ENCODE results near the gene LDLRAD1.
"Not testable (repeated sequence)": the region's sequence is repeated elsewhere in the genome, so short reads cannot be mapped to it uniquely, and the experiment has no call there.

The LDLRAD1 gene
- total RNA-seq: 0 to 0.26 (median 0) reads per million in 18 experiments

GRCh38 chr1:54017979-54018378, at the start of gene LDLRAD1:
LDLRAD1 (minus strand) TSS chr1:54018186; CDS start chr1:54018112, 74 bp downstream.
- DNase-seq: no peak

DNA sequence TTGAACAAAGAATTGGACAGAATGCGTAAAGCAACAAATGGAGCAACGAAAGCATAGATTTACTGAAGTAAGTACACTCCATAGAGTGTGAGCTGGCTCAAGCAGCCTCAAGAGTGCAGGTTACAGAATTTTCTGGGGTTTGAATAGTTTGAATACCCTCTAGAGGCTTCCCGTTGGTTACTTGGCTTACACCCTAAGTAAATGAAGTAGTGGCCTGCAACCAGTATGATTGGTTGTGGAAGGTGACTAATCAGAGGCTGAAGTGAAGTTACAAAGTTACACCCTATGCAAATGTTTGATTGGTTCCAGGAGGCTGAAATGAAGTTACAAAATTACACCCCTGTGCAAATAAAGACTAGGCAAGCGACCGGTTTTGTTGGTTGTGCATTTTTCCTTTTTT, 46.3 kb upstream of the LDLRAD1 start:
- no peak for DNase-seq

- DNase-seq: no peak
Measured at GRCh38 chr1:54054438-54054749, 36.4 kb upstream of the LDLRAD1 start.

DNA sequence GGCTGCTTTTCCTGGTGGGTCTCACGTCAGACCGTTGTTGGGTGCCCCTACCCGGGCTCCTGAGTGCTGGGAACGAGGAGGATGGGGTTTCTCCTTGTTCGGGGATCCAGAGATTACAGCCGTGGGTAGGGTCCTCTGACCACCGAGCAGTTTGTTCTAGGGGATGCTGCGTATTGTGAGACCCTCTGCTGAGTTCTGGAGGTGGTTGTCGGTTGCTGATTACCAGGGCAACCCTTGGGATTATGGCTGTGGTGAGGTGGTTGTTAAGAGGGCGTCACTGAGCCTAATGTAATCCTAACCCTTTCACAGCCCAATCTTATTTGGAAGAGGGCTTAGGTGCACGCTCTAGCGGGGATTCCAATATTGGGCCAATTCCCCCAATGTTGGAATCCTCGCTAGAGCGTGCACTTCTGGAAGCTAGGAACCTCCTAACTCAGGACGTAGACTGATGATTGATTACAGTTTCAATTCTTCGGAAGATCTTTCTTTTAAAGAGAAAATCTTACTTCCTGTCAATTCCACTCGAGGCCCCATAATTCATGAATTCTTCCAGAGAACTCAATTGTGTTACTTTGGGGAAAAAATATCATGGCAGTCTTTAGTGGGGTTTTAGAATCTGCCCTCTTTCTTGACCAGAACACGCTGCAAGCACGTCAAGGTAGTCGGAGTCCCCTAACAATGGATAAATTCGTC, 35.9 kb upstream of the LDLRAD1 start:
- DNase-seq: peak in 1 of 2 donors; percentile 7

- DNase-seq: peak; percentile 99 to 100
Measured at GRCh38 chr1:54052934-54053744, 35.2 kb upstream of the LDLRAD1 start, which contains the start of the genes TCEANC2 and TMEM59. TCEANC2 (plus strand) TSS chr1:54053608; CDS start chr1:54054423, 815 bp downstream. TMEM59 (minus strand) TSS chr1:54053204; CDS start chr1:54053188, 16 bp downstream.

GRCh38 chr1:54052431-54052933, 34.5 kb upstream of the LDLRAD1 start:
- DNase-seq: peak; percentile 41 to 50

DNA sequence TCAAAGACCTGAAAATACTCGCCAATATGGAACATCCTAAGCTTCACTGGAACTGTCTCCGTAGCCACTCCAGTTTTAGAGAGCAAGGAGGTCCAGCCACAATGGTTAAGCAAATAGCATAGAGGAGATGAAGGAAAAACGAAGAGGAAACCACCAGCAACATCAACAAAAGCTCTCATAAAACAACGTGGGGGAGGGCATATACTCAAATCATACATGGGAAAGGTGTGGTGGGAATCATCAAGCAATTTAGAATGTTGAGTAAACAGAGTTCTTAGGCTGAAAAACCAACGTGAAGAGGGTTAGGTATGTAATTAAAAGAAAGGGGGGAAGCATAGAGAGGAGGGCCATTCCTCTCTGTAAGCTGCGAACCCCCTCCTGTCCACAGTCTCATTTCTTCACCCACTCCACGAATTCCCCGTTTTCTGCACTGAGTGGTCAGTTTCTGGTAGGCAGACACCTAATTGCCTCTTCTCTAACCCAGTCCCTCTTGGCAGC, 34.0 kb upstream of the LDLRAD1 start:
- no peak for DNase-seq

GRCh38 chr1:54050435-54050834, 32.4 kb upstream of the LDLRAD1 start:
- DNase-seq: not testable (repeated sequence)

GRCh38 chr1:54047384-54048305, 29.7 kb upstream of the LDLRAD1 start:
- DNase-seq: no peak

GRCh38 chr1:54046671-54047383, 28.8 kb upstream of the LDLRAD1 start:
- no peak for DNase-seq

- DNase-seq: no peak
Measured at GRCh38 chr1:54045496-54045895, 27.5 kb upstream of the LDLRAD1 start.

DNA sequence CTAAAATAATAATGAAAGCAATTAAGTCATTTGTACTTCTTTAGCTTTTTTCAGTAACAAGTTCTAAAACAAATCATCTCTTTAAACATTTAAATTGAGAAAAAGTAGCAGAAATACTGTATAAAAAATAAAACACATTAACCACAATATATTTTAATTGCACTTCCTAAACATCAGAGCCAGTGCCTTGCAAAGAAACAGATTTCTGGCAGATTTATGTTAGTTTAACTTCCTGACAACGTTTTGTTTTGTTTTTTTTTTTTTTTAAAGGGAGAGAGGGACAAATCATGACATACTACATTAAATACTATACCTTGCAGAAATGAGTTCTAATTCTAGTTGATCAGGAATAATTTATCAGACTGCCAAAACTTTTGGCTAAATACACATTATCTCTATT, 23.8 kb upstream of the LDLRAD1 start:
- no peak for DNase-seq

GRCh38 chr1:54037476-54037875, 19.5 kb upstream of the LDLRAD1 start:
- no peak for DNase-seq

DNA sequence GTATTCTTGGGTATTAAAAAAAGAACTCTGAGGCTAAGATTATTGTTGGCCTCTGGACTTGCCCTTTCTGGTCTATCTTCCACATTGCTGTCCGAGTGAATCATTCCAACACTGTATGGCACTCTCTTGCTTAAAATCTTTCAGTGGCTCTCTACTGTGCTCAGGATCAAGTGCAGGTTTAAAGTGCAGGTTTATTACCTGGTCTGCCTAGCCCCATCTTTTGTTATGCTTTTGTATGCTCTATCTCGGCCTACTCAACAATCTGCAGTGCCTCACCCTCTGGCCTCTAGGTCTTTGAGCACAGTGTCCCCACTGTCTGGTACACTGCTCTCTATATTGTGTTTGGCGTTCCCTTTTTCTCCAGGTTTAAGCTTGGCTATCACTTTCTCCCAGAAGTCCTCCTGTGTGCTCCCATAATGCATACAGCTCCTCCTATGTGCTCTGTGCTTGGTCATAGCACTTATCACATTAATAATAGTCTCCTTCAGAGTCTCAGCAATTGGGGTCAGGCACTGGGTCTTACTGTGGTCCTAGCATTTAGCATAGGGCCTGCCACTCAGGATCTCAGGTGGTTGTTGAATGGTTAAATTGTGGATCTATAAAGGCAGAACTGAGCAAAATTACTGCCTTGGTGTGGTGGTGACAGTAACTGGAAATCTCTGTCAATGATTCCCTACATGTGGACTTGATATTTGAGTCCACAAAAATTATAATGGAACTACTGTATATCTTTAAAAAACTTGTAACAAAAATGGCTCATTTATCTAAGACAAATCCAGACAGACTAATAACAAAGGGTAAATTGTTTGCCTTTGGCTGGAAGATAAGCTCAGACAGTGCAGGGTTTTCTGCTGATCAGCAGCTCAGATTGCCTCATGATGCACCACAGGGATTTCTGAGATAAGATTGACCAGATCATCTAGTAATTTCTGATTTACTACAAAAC, 10.6 kb upstream of the LDLRAD1 start:
- DNase-seq: no peak

DNA sequence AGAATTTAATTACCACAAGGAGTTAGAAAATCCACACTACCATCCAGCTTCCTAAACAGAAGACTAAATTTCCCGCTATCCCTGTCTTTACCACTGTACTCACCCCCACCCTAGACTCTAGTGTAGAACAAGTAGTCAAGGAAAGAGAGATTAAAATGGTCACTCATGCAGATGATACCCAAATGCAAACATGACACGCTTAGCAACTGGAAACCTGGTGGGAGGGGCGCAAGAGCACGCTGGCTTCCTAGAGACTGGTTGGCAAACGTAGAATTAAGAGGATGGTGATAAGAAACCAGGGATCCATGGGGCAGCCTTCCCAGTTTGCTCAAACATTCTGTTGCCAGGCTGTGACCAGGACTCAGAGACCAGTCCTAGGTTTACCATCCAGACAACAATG, 9.9 kb upstream of the LDLRAD1 start:
- DNase-seq: no peak

DNA sequence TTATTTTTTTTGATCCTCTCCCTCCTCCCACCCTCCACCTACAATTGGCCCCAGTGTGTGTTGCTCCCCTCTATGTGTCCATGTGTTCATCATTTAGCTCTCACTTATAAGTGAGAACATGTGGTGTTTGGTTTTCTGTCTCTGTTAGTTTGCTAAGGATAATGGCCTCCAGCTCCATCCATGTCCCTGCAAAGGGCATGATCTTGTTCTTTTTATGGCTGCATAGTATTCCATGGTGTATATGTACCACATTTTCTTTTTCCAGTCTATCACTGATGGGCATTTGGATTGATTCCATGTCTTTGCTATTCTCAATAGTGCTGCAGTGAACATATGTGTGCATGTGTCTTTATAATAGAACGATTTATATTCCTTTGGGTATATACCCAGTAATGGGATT, 6.8 kb upstream of the LDLRAD1 start:
- not testable (repeated sequence) for DNase-seq

- DNase-seq: no peak
Measured at GRCh38 chr1:54024358-54024757, 6.4 kb upstream of the LDLRAD1 start.

GRCh38 chr1:54019562-54020176, 1.7 kb upstream of the LDLRAD1 start:
- DNase-seq: not testable (repeated sequence)

- no peak for DNase-seq
Measured at GRCh38 chr1:54018635-54019034, 649 bp upstream of the LDLRAD1 start.
